ENCODE results near the gene TSSK1B. TPM values are rescaled to one million over a fixed set of nuclear protein-coding genes. Genes with fewer than 3 reads are reported as not detected.
A peak's percentile ranks its signal among the peaks of the same experiment; 100 is the strongest.

The TSSK1B gene
- total RNA-seq, 1 donor from 2014 or later: 0.78 TPM

GRCh38 chr5:113452941-113453340, 18.2 kb upstream of the TSSK1B start:
- Mint-ChIP-seq H3K27me3 (ENCODE audit: low read depth) (no peaks in the 10 kb centered on the region), H3K9me3 (no peaks in the 10 kb centered on the region), H3K4me1 (peaks cover 24% of the 10 kb centered on the region), H3K36me3 (no peaks in the 10 kb centered on the region), H3K27ac (peak overlapping the region; percentile 47), H3K4me3 (no peak overlapping the region)
- DNase-seq (ENCODE audit: low spot score in 2 of 2, unreplicated experiment in 2 of 2): no peak
- TF ChIP-seq CTCF (IDR thresholded peaks at IDR 0.05; ENCODE audit: unreplicated experiment): no peak

DNA sequence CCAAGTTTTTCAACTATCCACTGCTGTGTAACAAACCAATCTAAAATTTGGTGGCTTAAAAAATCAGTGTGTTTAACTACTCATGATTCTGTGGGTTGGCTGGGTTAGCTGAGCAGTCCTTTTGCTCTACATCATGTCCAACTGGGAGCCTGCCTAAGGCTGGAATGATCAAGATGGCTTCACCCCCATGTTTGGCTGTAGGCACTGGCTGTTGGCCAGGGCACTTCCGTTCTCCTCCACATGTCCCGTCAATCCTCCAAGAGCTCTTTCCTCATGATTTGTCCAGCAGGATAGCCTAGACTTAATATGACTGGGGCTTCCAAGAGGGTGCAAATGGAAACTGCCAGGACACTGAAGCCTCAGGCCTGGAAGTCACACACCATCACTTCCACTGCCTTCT, 17.0 kb upstream of the TSSK1B start:
- H3K27ac Mint-ChIP-seq: no peak overlapping the region
- DNase-seq (ENCODE audit: low spot score in 2 of 2, unreplicated experiment in 2 of 2): no peak
- H3K4me3 Mint-ChIP-seq: no peak overlapping the region
- TF ChIP-seq CTCF (IDR thresholded peaks at IDR 0.05; ENCODE audit: unreplicated experiment): no peak
- no peaks in the 10 kb centered on the region for H3K27me3 Mint-ChIP-seq (ENCODE audit: low read depth)
- H3K9me3 Mint-ChIP-seq: no peaks in the 10 kb centered on the region
- H3K4me1 Mint-ChIP-seq: peaks cover 31% of the 10 kb centered on the region
- no peaks in the 10 kb centered on the region for H3K36me3 Mint-ChIP-seq

DNA sequence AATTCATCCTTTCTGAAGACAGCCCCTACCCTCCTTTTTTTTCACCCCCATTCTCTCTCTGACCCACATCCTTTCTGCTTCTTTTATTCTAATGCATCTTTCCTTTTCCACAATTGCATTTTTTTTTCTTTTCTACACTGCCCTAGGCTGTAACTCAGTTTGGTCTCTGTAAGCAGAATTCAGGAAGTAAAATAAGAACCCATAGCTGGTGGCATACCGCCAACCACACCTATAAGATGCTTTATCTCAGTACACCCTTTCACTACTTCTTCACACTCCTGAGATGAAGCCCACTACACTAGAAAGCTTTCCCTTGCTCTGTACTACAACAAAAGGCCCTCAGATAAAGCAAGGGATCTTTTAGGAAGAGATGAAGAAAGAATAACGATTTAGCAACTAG, 16.1 kb upstream of the TSSK1B start:
- Mint-ChIP-seq H3K36me3 (no peaks in the 10 kb centered on the region), H3K9me3 (no peaks in the 10 kb centered on the region), H3K4me3 (no peak overlapping the region), H3K4me1 (peaks cover 31% of the 10 kb centered on the region), H3K27ac (no peak overlapping the region), H3K27me3 (ENCODE audit: low read depth) (no peaks in the 10 kb centered on the region)
- no peak for DNase-seq (ENCODE audit: low spot score in 2 of 2, unreplicated experiment in 2 of 2)
- TF ChIP-seq CTCF (IDR thresholded peaks at IDR 0.05; ENCODE audit: unreplicated experiment): no peak

- DNase-seq (ENCODE audit: low spot score in 2 of 2, unreplicated experiment in 2 of 2): no peak
- Mint-ChIP-seq H3K36me3 (no peaks in the 10 kb centered on the region), H3K27ac (no peak overlapping the region), H3K9me3 (peaks cover 4% of the 10 kb centered on the region), H3K4me3 (no peak overlapping the region), H3K4me1 (peaks cover 31% of the 10 kb centered on the region), H3K27me3 (ENCODE audit: low read depth) (no peaks in the 10 kb centered on the region)
- TF ChIP-seq CTCF (IDR thresholded peaks at IDR 0.05; ENCODE audit: unreplicated experiment): no peak
Measured at GRCh38 chr5:113450462-113450861, 15.7 kb upstream of the TSSK1B start.

DNA sequence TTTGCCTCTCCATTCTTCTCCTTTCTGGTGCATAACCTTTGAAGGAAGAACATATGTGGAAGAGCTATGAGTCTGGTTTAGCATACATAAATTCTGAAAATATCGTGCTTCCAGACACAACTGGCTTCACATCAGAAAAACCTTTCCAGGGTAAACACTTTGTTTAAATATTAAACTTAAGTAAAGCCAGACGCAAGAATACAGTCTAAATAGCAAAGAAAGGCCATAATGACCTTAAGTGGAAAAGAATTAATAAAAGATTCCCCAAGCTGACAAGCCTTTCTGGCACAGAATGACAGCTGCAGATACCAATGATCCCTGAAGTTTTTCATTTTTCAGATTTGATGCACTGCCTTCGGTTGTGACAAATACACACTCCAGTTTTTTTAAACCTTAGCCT, 13.5 kb upstream of the TSSK1B start:
- no peak for TF ChIP-seq CTCF (IDR thresholded peaks at IDR 0.05; ENCODE audit: unreplicated experiment)
- Mint-ChIP-seq H3K4me1 (peaks cover 30% of the 10 kb centered on the region), H3K9me3 (peaks cover 23% of the 10 kb centered on the region), H3K4me3 (no peak overlapping the region), H3K27me3 (ENCODE audit: low read depth) (no peaks in the 10 kb centered on the region), H3K27ac (peak overlapping the region; percentile 78), H3K36me3 (peaks cover 15% of the 10 kb centered on the region)
- DNase-seq (ENCODE audit: low spot score in 2 of 2, unreplicated experiment in 2 of 2): no peak

DNA sequence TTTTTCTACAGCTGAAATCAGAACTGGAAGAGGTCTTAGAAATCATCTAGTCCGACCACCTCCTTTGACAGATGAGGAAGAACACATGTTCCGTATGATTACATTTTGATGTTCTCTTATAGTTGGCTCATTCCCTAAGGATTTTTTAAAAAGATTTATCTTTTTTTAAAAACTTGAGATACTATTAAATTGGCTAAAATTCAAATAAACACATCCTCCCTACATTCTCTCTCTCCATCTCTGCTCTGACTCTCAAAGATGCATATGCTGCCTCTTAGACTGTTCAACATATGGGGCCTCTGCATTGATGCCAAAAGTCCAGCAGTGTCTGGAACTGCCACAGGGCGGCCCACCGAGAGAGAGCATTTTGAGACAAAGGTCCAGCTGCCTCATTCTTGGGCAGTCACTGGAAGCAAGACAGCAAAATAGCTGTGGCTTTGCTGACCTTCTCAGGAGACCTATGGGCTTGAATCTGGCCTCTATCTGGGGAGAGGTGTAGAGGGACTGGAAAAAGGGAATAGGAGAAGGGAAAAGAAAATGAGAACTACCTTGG, 12.8 kb upstream of the TSSK1B start:
- Mint-ChIP-seq H3K4me3 (no peak overlapping the region), H3K4me1 (peaks cover 28% of the 10 kb centered on the region)
- DNase-seq (ENCODE audit: low spot score in 2 of 2, unreplicated experiment in 2 of 2): no peak

More for the DNA sequence above, 12.8 kb upstream of the TSSK1B start:
- peaks cover 22% of the 10 kb centered on the region for H3K36me3 Mint-ChIP-seq
- no peak for TF ChIP-seq CTCF (IDR thresholded peaks at IDR 0.05; ENCODE audit: unreplicated experiment)
- peak overlapping the region; percentile 78 for H3K27ac Mint-ChIP-seq
- no peaks in the 10 kb centered on the region for H3K27me3 Mint-ChIP-seq (ENCODE audit: low read depth)
- H3K9me3 Mint-ChIP-seq: peaks cover 30% of the 10 kb centered on the region
